GM12872 (cell line): ENCODE measurements around the gene SRA1.

Source experiments
- CTCF ChIP-seq: IDR thresholded peaks from 3 replicates; pipeline ENCODE4 v1.5.1; 2011; ENCODE audit warnings: low read depth, mild to moderate bottlenecking, low read length, moderate library complexity; ENCODE audit not compliant: insufficient read depth

Gene SRA1

GRCh38 chr5:140557136-140557805, at the start of gene SRA1:
Gene SRA1 (minus strand): TSS chr5:140557473. CDS start chr5:140557452, 21 bp downstream.
- no peak for TF ChIP-seq CTCF

DNA sequence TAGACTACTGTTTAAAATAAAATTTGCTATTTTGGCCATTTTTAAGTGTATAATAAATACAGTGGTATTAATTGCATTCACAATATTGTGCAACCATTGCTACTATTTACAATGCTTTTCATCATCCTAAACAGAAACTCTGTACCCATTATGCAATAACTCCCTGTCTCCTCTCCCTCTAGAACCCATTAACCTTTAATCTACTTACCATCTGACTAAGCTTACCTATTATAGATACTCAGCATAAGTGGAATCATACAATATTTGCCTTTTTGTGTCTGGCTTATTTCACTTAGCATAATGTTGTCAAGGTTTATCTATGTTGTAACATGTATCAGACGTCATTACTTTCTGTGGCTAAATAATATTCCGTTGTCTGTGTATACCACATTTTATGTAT, 49.8 kb upstream of the SRA1 start:
- TF ChIP-seq CTCF, result no peak

DNA sequence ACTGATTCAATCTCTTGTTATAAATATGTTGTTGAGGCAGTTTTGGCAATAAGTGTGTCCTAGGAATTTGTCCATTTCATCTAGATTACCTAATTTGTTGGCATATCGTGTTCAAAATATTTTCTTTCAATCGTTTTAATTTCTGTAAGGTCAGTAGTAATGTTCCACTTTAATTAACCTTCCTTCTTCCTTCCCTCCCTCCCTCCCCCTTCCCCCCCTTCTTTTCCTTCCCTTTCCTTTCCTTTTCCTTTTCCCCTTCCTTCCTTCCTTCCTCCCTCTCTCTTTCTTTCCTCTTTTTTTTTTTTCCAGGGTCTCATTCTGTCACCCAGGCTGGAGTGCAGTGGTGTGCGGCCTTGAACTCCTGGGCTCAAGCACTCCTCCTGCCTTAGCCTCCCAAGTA, 48.6 kb upstream of the SRA1 start:
- no peak for TF ChIP-seq CTCF

DNA sequence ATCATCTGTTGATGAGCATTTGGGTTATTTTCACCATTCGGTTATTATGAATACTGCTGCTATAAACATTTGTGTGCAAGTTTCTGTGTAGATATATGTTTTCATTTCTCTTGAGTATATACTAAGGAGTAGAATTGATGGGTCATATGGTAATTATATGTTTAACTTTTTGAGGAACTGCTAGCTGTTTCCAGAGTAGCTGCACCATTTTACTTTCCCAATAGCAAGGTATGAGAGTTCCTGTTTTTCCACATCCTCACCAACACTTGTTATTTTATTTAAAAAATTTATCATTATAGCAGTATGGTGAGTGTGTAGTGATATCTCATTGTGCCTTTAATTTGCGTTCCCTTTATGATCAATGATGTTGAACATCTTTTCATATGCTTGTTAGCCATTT, 46.5 kb upstream of the SRA1 start:
- no peak for TF ChIP-seq CTCF

GRCh38 chr5:140602147-140602546, 44.9 kb upstream of the SRA1 start:
- TF ChIP-seq CTCF, result no peak

DNA sequence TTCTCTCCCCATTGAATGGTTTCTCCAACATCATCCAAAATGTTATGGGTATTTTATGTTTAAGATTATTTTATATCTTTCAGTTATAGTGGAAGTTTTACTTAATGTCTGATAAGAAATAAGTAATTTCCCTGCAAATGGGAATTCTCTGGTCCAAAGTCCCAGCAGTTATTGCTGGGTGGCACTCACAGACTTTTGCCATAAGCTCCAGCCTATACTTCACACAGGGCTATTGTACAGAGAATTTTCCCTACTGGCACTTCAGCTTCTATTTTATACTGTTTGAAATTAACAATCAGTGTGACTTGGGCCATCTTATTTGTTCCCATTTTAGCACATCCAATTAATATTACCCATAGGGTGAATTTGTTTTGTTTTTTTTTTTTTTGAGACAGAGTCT, 42.8 kb upstream of the SRA1 start:
- TF ChIP-seq CTCF, result no peak

DNA sequence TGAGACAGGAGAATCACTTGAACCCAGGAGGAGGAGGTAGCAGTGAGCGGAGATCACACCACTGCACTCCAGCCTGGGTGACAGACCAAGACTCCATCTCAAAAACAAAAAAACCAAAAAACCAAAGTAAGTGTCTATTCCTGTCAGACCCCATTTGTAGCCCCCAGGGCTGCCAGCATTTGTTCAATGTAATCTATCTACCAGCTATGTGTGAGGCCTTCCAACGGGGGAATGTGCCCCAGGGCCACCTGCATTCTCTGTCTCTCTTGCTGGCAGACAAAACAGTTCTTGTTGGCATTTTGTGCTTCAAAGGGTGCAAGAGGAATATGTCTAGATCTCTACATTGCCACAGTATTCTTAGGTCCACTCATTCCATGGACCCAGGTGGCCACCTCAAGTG, 41.6 kb upstream of the SRA1 start:
- TF ChIP-seq CTCF, result no peak

- no peak for TF ChIP-seq CTCF
Measured at GRCh38 chr5:140596321-140596741, 39.1 kb upstream of the SRA1 start.
